Astrocyte of the spinal cord (primary cell): ENCODE results near the gene SLC4A9.

ENCODE experiments used
- DNase-seq: peaks from one replicate; pipeline ENCODE4 v3.0.0; 2011; ENCODE audit warnings: low read depth, low spot score
- H3K4me3 ChIP-seq: 2 replicates; pipeline ENCODE4 v1.5.1; 2011; ENCODE audit warnings: low read depth, mild to moderate bottlenecking, low read length, moderate library complexity
- CTCF ChIP-seq: IDR thresholded peaks from 2 replicates; pipeline ENCODE4 v1.5.1; 2012; ENCODE audit warnings: low read depth, mild to moderate bottlenecking, low read length, inconsistent platforms
- in situ Hi-C: cut with HindIII; loops from 2 replicates; pipeline ENCODE4 v1.10.0; 2017; ENCODE audit warnings: low sequenced_read_pairs

SLC4A9 gene

GRCh38 chr5:140363631-140364471, 3.9 kb downstream of the SLC4A9 start:
- in situ Hi-C loops = no loop called here
- H3K4me3 ChIP-seq = peak overlapping the region; percentile 35
- no peak for DNase-seq
- no peak for TF ChIP-seq CTCF

- no peak overlapping the region for H3K4me3 ChIP-seq
- no peak for DNase-seq
- no peak for TF ChIP-seq CTCF
- in situ Hi-C loops = no loop called here
Measured at GRCh38 chr5:140364472-140364765, 4.4 kb downstream of the SLC4A9 start.

- DNase-seq = no peak
- TF ChIP-seq CTCF = no peak
- no peak overlapping the region for H3K4me3 ChIP-seq
- in situ Hi-C loops = no loop called here
Measured at GRCh38 chr5:140365282-140365681, 5.3 kb downstream of the SLC4A9 start.

- TF ChIP-seq CTCF = no peak
- DNase-seq = no peak
- H3K4me3 ChIP-seq = no peak overlapping the region
- in situ Hi-C loops = no loop called here
Measured at GRCh38 chr5:140365941-140366340, 5.9 kb downstream of the SLC4A9 start.

GRCh38 chr5:140366589-140367255, 6.7 kb downstream of the SLC4A9 start:
- no peak for DNase-seq
- in situ Hi-C loops = no loop called here
- H3K4me3 ChIP-seq = no peak overlapping the region
- no peak for TF ChIP-seq CTCF

- TF ChIP-seq CTCF = no peak
- in situ Hi-C loops = no loop called here
- no peak for DNase-seq
- no peak overlapping the region for H3K4me3 ChIP-seq
Measured at GRCh38 chr5:140367256-140368013, 7.4 kb downstream of the SLC4A9 start.
